ENCODE data around the gene OR52E6. TPM values are rescaled to one million over a fixed set of nuclear protein-coding genes. Genes with fewer than 3 reads are reported as not detected.

The OR52E6 gene
- total and polyA plus RNA-seq, 2 of the 8 experiments (the other 6 are each of a cell fraction or from before 2014, with no cell fraction given): 0.14 TPM; not detected in 1

- no peaks in the 10 kb centered on the region for H3K79me1 ChIP-seq (ENCODE audit: low read depth, low read length)
- no peak overlapping the region for H2AFZ ChIP-seq (ENCODE audit: low read length)
- TF ChIP-seq CEBPB (IDR thresholded peaks at IDR 0.05; ENCODE audit: low read depth, low read length): no peak
- no peak for TF ChIP-seq CBX8 (IDR thresholded peaks at IDR 0.05; ENCODE audit: borderline replicate concordance, low read depth, low read length)
- TF ChIP-seq MAX (IDR thresholded peaks at IDR 0.05): no peak
- no peak for TF ChIP-seq FOSL1 (IDR thresholded peaks at IDR 0.05; ENCODE audit: insufficient read depth, low read depth, low read length)
- TF ChIP-seq HDAC6 (IDR thresholded peaks at IDR 0.05; ENCODE audit: low read depth, low read length): no peak
- no peak for TF ChIP-seq NANOG (IDR thresholded peaks at IDR 0.05; ENCODE audit: insufficient read depth, low read depth, low read length, poor library complexity, severe bottlenecking)
- TF ChIP-seq TEAD4 (IDR thresholded peaks at IDR 0.05; ENCODE audit: low read depth, low read length): no peak
- no peak for TF ChIP-seq EGR1 (IDR thresholded peaks at IDR 0.05; ENCODE audit: borderline replicate concordance, low read depth, low read length)
- no peak for TF ChIP-seq BRCA1 (IDR thresholded peaks at IDR 0.05; ENCODE audit: low read depth, low read length)
- no peak for TF ChIP-seq SIX5 (IDR thresholded peaks at IDR 0.05; ENCODE audit: low read depth, low read length)
- TF ChIP-seq KDM4A (IDR thresholded peaks at IDR 0.05; ENCODE audit: low read depth, low read length, severe bottlenecking): no peak
- no peak overlapping the region for H2AK5ac ChIP-seq (ENCODE audit: low read depth, low read length)
- no peak overlapping the region for H4K8ac ChIP-seq (ENCODE audit: extremely low read depth, insufficient read depth, low read length)
- H2BK15ac ChIP-seq (ENCODE audit: low read length): no peak overlapping the region
- H3K23ac ChIP-seq (ENCODE audit: insufficient read length): no peak overlapping the region
- no peak overlapping the region for H3K4me2 ChIP-seq (ENCODE audit: insufficient read depth in 1 of 2, low read depth in 2 of 2, low read length in 2 of 2)
- POLR2A ChIA-PET (ENCODE audit: partially characterized antibody): interaction anchor here (0.6 kb wide), 1 partner anchor 128 kb away, joined by 4 read pairs; no protein-coding TSS in a partner anchor
- 82% methylated on average over 3 of the region's 3 CpGs; no CpG with 5 or more reads in 1 of the 2 experiments for WGBS, 2 experiments (ENCODE audit: extremely low coverage in 1 of 2, insufficient coverage in 1 of 2, insufficient read length in 1 of 2, insufficient replicate concordance in 2 of 2, low coverage in 1 of 2, low lambda C conversion rate in 2 of 2, missing lambda C conversion rate in 1 of 2)
- no peak for FAIRE-seq
- no peak for DNase-seq (ENCODE audit: low read depth in 1 of 2, low spot score in 2 of 2)
- no peak overlapping the region for H3K4me3 ChIP-seq (ENCODE audit: extremely low read depth in 1 of 4, insufficient read depth in 2 of 4, low read depth in 3 of 4, low read length in 4 of 4)
- no peaks in the 10 kb centered on the region for H3K27me3 ChIP-seq (replicated peaks in 1 of 4; ENCODE audit: control insufficient read depth in 3 of 4, extremely low read depth in 1 of 4, insufficient read depth in 3 of 4, low read length in 3 of 4)
- CTCF ChIA-PET (ENCODE audit: partially characterized antibody): interaction anchor here (1.5 kb wide), 1 partner anchor 411 kb away, joined by 3 read pairs; no protein-coding TSS in a partner anchor
- H2BK12ac ChIP-seq (ENCODE audit: low read depth, low read length): no peak overlapping the region
- H3K9me3 ChIP-seq (ENCODE audit: insufficient read depth in 2 of 2, low read depth in 1 of 2, low read length in 1 of 2): no peaks in the 10 kb centered on the region
- H3K23me2 ChIP-seq (ENCODE audit: low read depth, low read length): no peaks in the 10 kb centered on the region
- H2BK5ac ChIP-seq (ENCODE audit: low read depth, low read length): no peak overlapping the region
- H3K14ac ChIP-seq (ENCODE audit: insufficient read length): no peak overlapping the region
- no peaks in the 10 kb centered on the region for H3K79me2 ChIP-seq (ENCODE audit: control insufficient read depth in 1 of 2, insufficient read depth in 2 of 2, low read length in 2 of 2)
- H3K4ac ChIP-seq (replicated peaks; ENCODE audit: insufficient read length, low read depth, low read length): no peak overlapping the region
- H4K5ac ChIP-seq (ENCODE audit: insufficient read length, low read depth, low read length): no peak overlapping the region
- no peak overlapping the region for H4K91ac ChIP-seq (replicated peaks; ENCODE audit: insufficient read length, low read length)
- H3K27ac ChIP-seq (ENCODE audit: low read depth, low read length): no peak overlapping the region
- H3K4me1 ChIP-seq (replicated peaks in 1 of 4; ENCODE audit: control insufficient read depth in 3 of 4, insufficient read depth in 4 of 4, low read length in 3 of 4): no peaks in the 10 kb centered on the region
- no peak overlapping the region for H3K9ac ChIP-seq (replicated peaks in 1 of 4; ENCODE audit: extremely low read depth in 1 of 4, low read depth in 3 of 4, low read length in 3 of 4)
- no peak overlapping the region for H3K56ac ChIP-seq (replicated peaks; ENCODE audit: insufficient read length, low read depth, low read length)
- H2BK20ac ChIP-seq (ENCODE audit: low read length): no peak overlapping the region
- no peak overlapping the region for H2BK120ac ChIP-seq (replicated peaks; ENCODE audit: low read depth, low read length)
- no peak overlapping the region for H3K18ac ChIP-seq (ENCODE audit: extremely low read depth, low read length)
- no peaks in the 10 kb centered on the region for H4K20me1 ChIP-seq (replicated peaks in 1 of 2; ENCODE audit: control insufficient read depth in 1 of 2, insufficient read depth in 2 of 2, low read length in 2 of 2)
- H3K36me3 ChIP-seq (ENCODE audit: control insufficient read depth in 2 of 4, insufficient read depth in 4 of 4, low read length in 3 of 4): no peaks in the 10 kb centered on the region
Measured at GRCh38 chr11:5887172-5887571, 45.5 kb upstream of the OR52E6 start.
